NT2/D1 (cell line): ENCODE data around the gene PHACTR3.

Experiments
- SUZ12 ChIP-seq: IDR thresholded peaks from 2 replicates; pipeline ENCODE4 v1.6.1; 2011; ENCODE audit not compliant: insufficient read length, insufficient read depth; ENCODE audit errors: extremely low read depth
- YY1 ChIP-seq: IDR thresholded peaks from 2 replicates; pipeline ENCODE4 v1.6.1; 2011; ENCODE audit not compliant: insufficient read length, insufficient read depth
- ZNF274 ChIP-seq: IDR thresholded peaks from 2 replicates; pipeline ENCODE4 v1.6.1; 2011; ENCODE audit warnings: mild to moderate bottlenecking, low read depth, low read length

- TF ChIP-seq YY1 (no peak), SUZ12 (no peak), ZNF274 (no peak)
These were observed 44.2 kb downstream of the PHACTR3 start for GRCh38 chr20:59648466-59649070.
